Measurements from ENCODE around the gene KCNG2.

Gene KCNG2

GRCh38 chr18:79867666-79868065 lies 69.9 kb downstream of the KCNG2 start:
- TF ChIP-seq Cebpa-rat (IDR thresholded peaks at IDR 0.05): no peak
- Histone ChIP-seq H3K4me1 (peaks cover 7 to 37% (median 28%) of the 10 kb centered on the region in 10 experiments; a peak in 19 of 20 replicates), H3K9ac (no peak overlapping the region)

GRCh38 chr18:79868168-79868784 lies 70.5 kb downstream of the KCNG2 start:
- Histone ChIP-seq H3K27ac (no peak overlapping the region), H3K36me3 (no peaks in the 10 kb centered on the region), H3K4me3 (no peak overlapping the region), H3K9me3 (replicated peaks in 1 of 11) (peaks cover under 1 to 13% (median 5%) of the 10 kb centered on the region in 11 experiments; a peak in 19 of 22 replicates), H3K27me3 (peaks cover 0 to 8% (median 0%) of the 10 kb centered on the region in 11 experiments; a peak in 1 of 22 replicates), H3K9ac (no peak overlapping the region), H3K4me2 (peak overlapping the region in 8 of 11 experiments; percentile 59 to 84 (median 73); a peak in 10 of 22 replicates), H3K4me1 (peaks cover 7 to 41% (median 32%) of the 10 kb centered on the region in 10 experiments; a peak in 19 of 20 replicates), H4K20me1 (no peaks in the 10 kb centered on the region; a peak in 2 of 22 replicates)
- TF ChIP-seq Cebpa-rat (IDR thresholded peaks at IDR 0.05): no peak

More at GRCh38 chr18:79867666-79868065, 69.9 kb downstream of the KCNG2 start:
- H3K27me3 ChIP-seq: peaks cover 0 to 8% (median 0%) of the 10 kb centered on the region in 11 experiments; a peak in 1 of 22 replicates
- no peaks in the 10 kb centered on the region; a peak in 2 of 22 replicates for H4K20me1 ChIP-seq
- no peak overlapping the region for H3K4me3 ChIP-seq
- no peak overlapping the region for H3K27ac ChIP-seq
- peaks cover 6 to 19% (median 11%) of the 10 kb centered on the region in 11 experiments for H3K9me3 ChIP-seq (replicated peaks in 1 of 11)
- no peak overlapping the region for H3K4me2 ChIP-seq
- H3K36me3 ChIP-seq: no peaks in the 10 kb centered on the region

- H3K4me2 ChIP-seq: peak overlapping the region in 9 of 11 experiments; percentile 54 to 84 (median 71); a peak in 18 of 22 replicates
- H3K36me3 ChIP-seq: no peaks in the 10 kb centered on the region
- no peak for TF ChIP-seq Cebpa-rat (IDR thresholded peaks at IDR 0.05)
- H3K27me3 ChIP-seq: peaks cover 0 to 8% (median 0%) of the 10 kb centered on the region in 11 experiments; a peak in 1 of 22 replicates
- peaks cover 0 to 7% (median 0%) of the 10 kb centered on the region in 11 experiments; a peak in 3 of 22 replicates for H3K9me3 ChIP-seq (replicated peaks in 1 of 11)
- H3K9ac ChIP-seq: 0 out of 22 replicates have a peak overlapping the region, but pooled peaks of 1 of the 11 experiments have one; percentile 37
- H4K20me1 ChIP-seq: no peaks in the 10 kb centered on the region; a peak in 2 of 22 replicates
- H3K4me3 ChIP-seq: no peak overlapping the region
- H3K4me1 ChIP-seq: peaks cover 7 to 45% (median 32%) of the 10 kb centered on the region in 10 experiments; a peak in 19 of 20 replicates
- peak overlapping the region in 6 of 11 experiments; percentile 31 to 66 (median 50); a peak in 8 of 22 replicates for H3K27ac ChIP-seq
Measured at GRCh38 chr18:79868811-79869541, 71.2 kb downstream of the KCNG2 start.

- peak overlapping the region in 7 of 11 experiments; percentile 5 to 66 (median 49); a peak in 8 of 22 replicates for H3K27ac ChIP-seq
- no peak for TF ChIP-seq Cebpa-rat (IDR thresholded peaks at IDR 0.05)
- peak overlapping the region in 9 of 11 experiments; percentile 54 to 84 (median 71); a peak in 19 of 22 replicates for H3K4me2 ChIP-seq
- H3K27me3 ChIP-seq: peaks cover 0 to 8% (median 0%) of the 10 kb centered on the region in 11 experiments; a peak in 1 of 22 replicates
- no peak overlapping the region for H3K4me3 ChIP-seq
- H3K9ac ChIP-seq: peak overlapping the region in 1 of 11 experiments; percentile 37; a peak in 2 of 22 replicates
- H3K36me3 ChIP-seq: no peaks in the 10 kb centered on the region
- peaks cover 7 to 45% (median 32%) of the 10 kb centered on the region in 10 experiments; a peak in 19 of 20 replicates for H3K4me1 ChIP-seq
- H3K9me3 ChIP-seq (replicated peaks in 1 of 11): peaks cover 0 to 7% (median 0%) of the 10 kb centered on the region in 11 experiments; a peak in 3 of 22 replicates
- H4K20me1 ChIP-seq: no peaks in the 10 kb centered on the region; a peak in 2 of 22 replicates
Measured at GRCh38 chr18:79869591-79870300, 72.0 kb downstream of the KCNG2 start.

- H4K20me1 ChIP-seq: peaks cover 0 to under 1% (median 0%) of the 10 kb centered on the region in 11 experiments; a peak in 2 of 22 replicates
- H3K4me3 ChIP-seq: no peak overlapping the region
- H3K9me3 ChIP-seq (replicated peaks in 1 of 11): peaks cover 0 to 7% (median 0%) of the 10 kb centered on the region in 11 experiments; a peak in 3 of 22 replicates
- peaks cover 7 to 45% (median 32%) of the 10 kb centered on the region in 10 experiments; a peak in 19 of 20 replicates for H3K4me1 ChIP-seq
- H3K36me3 ChIP-seq: no peaks in the 10 kb centered on the region
- H3K27me3 ChIP-seq: peaks cover 0 to 8% (median 0%) of the 10 kb centered on the region in 11 experiments; a peak in 1 of 22 replicates
- H3K27ac ChIP-seq: peak overlapping the region in 4 of 11 experiments; percentile 28 to 66 (median 56); a peak in 7 of 22 replicates
- peak in 3 of 11 experiments; percentile 31 to 77 (median 62); a peak in 5 of 22 replicates for TF ChIP-seq Cebpa-rat (IDR thresholded peaks at IDR 0.05)
- H3K9ac ChIP-seq: peak overlapping the region in 4 of 11 experiments; percentile 0 to 37 (median 20); a peak in 3 of 22 replicates
- peak overlapping the region in 9 of 11 experiments; percentile 54 to 84 (median 71); a peak in 19 of 22 replicates for H3K4me2 ChIP-seq
Measured at GRCh38 chr18:79870301-79871025, 72.7 kb downstream of the KCNG2 start.

GRCh38 chr18:79871026-79871390 lies 73.3 kb downstream of the KCNG2 start:
- no peak overlapping the region for H3K4me3 ChIP-seq

GRCh38 chr18:79871481-79872091 lies 73.8 kb downstream of the KCNG2 start:
- peaks cover 0 to 12% (median 0%) of the 10 kb centered on the region in 11 experiments; a peak in 2 of 22 replicates for H4K20me1 ChIP-seq
- H3K27ac ChIP-seq: peak overlapping the region in 4 of 11 experiments; percentile 28 to 66 (median 56); a peak in 2 of 22 replicates
- H3K4me1 ChIP-seq: peaks cover 7 to 45% (median 32%) of the 10 kb centered on the region in 10 experiments; a peak in 19 of 20 replicates
- no peak for TF ChIP-seq Cebpa-rat (IDR thresholded peaks at IDR 0.05)
- no peak overlapping the region for H3K4me3 ChIP-seq
- H3K27me3 ChIP-seq: peaks cover 0 to 8% (median 0%) of the 10 kb centered on the region in 11 experiments; a peak in 1 of 22 replicates
- H3K9ac ChIP-seq: peak overlapping the region in 1 of 11 experiments; percentile 9; a peak in 1 of 22 replicates
- H3K9me3 ChIP-seq (replicated peaks in 1 of 11): peaks cover 0 to 7% (median 0%) of the 10 kb centered on the region in 11 experiments; a peak in 3 of 22 replicates
- H3K4me2 ChIP-seq: peak overlapping the region in 1 of 11 experiments; percentile 71; a peak in 2 of 22 replicates
- H3K36me3 ChIP-seq: no peaks in the 10 kb centered on the region

More at GRCh38 chr18:79871026-79871390, 73.3 kb downstream of the KCNG2 start:
- H3K36me3 ChIP-seq: no peaks in the 10 kb centered on the region
- peak overlapping the region in 4 of 11 experiments; percentile 0 to 30 (median 10); a peak in 2 of 22 replicates for H3K9ac ChIP-seq
- H3K4me1 ChIP-seq: peaks cover 7 to 45% (median 32%) of the 10 kb centered on the region in 10 experiments; a peak in 19 of 20 replicates
- peak overlapping the region in 8 of 11 experiments; percentile 59 to 84 (median 73); a peak in 11 of 22 replicates for H3K4me2 ChIP-seq
- peak overlapping the region in 4 of 11 experiments; percentile 28 to 66 (median 56); a peak in 5 of 22 replicates for H3K27ac ChIP-seq
- TF ChIP-seq Cebpa-rat (IDR thresholded peaks at IDR 0.05): no peak
- peaks cover 0 to 8% (median 0%) of the 10 kb centered on the region in 11 experiments; a peak in 1 of 22 replicates for H3K27me3 ChIP-seq
- peaks cover 0 to 6% (median 0%) of the 10 kb centered on the region in 11 experiments; a peak in 2 of 22 replicates for H4K20me1 ChIP-seq
- peaks cover 0 to 7% (median 0%) of the 10 kb centered on the region in 11 experiments; a peak in 3 of 22 replicates for H3K9me3 ChIP-seq (replicated peaks in 1 of 11)
